GM18909 (cell line): ENCODE results near the gene PKN3.

Experiments
- ATAC-seq: cut with Tn5 transposase; IDR thresholded peaks from one replicate; pipeline ENCODE4 v1.9.1; 2021; ENCODE audit warnings: mild to moderate bottlenecking; ENCODE audit not compliant: unreplicated experiment, poor library complexity

PKN3 gene

GRCh38 chr9:128714586-128715435, 12.5 kb downstream of the PKN3 start:
- no peak for ATAC-seq

- no peak for ATAC-seq
Observed at GRCh38 chr9:128715436-128715750, 13.1 kb downstream of the PKN3 start.

- no peak for ATAC-seq
Observed at GRCh38 chr9:128716581-128717254, 14.4 kb downstream of the PKN3 start.

- ATAC-seq = no peak
Observed at GRCh38 chr9:128718047-128718446, 15.7 kb downstream of the PKN3 start.

GRCh38 chr9:128718475-128718874, 16.2 kb downstream of the PKN3 start:
- no peak for ATAC-seq

GRCh38 chr9:128719919-128720605, 17.8 kb downstream of the PKN3 start:
- ATAC-seq = no peak

GRCh38 chr9:128720841-128721486, 18.7 kb downstream of the PKN3 start:
- ATAC-seq = no peak

GRCh38 chr9:128721487-128722010, 19.2 kb downstream of the PKN3 start:
- ATAC-seq = no peak

GRCh38 chr9:128722380-128723351, 20.4 kb downstream of the PKN3 start:
- ATAC-seq = no peak

- no peak for ATAC-seq
Observed at GRCh38 chr9:128723352-128723865, 21.1 kb downstream of the PKN3 start.

- ATAC-seq = peak; percentile 95
Observed at GRCh38 chr9:128723866-128724743, 21.8 kb downstream of the PKN3 start, which contains the start of gene ZDHHC12. Gene ZDHHC12, minus strand, starts transcription at chr9:128724127. Its CDS starts 34 bp downstream, at chr9:128724093.

GRCh38 chr9:128724744-128725211, 22.5 kb downstream of the PKN3 start:
- ATAC-seq = no peak

- ATAC-seq = no peak
Observed at GRCh38 chr9:128727640-128728248, 25.4 kb downstream of the PKN3 start.

GRCh38 chr9:128728298-128728697, 26.0 kb downstream of the PKN3 start:
- no peak for ATAC-seq

GRCh38 chr9:128729302-128729701, 27.0 kb downstream of the PKN3 start:
- ATAC-seq = no peak

GRCh38 chr9:128729766-128730517, 27.6 kb downstream of the PKN3 start:
- no peak for ATAC-seq

- ATAC-seq = no peak
Observed at GRCh38 chr9:128731093-128731492, 28.8 kb downstream of the PKN3 start.
